GM04504 (cell line): ENCODE results near the gene TNFAIP6.
"Not testable (repeated sequence)": the region's sequence is repeated elsewhere in the genome, so short reads cannot be mapped to it uniquely, and the experiment has no call there.

ENCODE experiments used
- DNase-seq: peaks from one replicate; pipeline ENCODE4 v3.0.0-alpha.2; 2012; ENCODE audit warnings: low read depth

Gene TNFAIP6, protein sequence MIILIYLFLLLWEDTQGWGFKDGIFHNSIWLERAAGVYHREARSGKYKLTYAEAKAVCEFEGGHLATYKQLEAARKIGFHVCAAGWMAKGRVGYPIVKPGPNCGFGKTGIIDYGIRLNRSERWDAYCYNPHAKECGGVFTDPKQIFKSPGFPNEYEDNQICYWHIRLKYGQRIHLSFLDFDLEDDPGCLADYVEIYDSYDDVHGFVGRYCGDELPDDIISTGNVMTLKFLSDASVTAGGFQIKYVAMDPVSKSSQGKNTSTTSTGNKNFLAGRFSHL

GRCh38 chr2:151357359-151357758 is at the start of gene TNFAIP6:
Gene TNFAIP6 (plus strand): TSS chr2:151357592. CDS start chr2:151357667, 75 bp downstream.
- DNase-seq, result peak; percentile 89

DNA sequence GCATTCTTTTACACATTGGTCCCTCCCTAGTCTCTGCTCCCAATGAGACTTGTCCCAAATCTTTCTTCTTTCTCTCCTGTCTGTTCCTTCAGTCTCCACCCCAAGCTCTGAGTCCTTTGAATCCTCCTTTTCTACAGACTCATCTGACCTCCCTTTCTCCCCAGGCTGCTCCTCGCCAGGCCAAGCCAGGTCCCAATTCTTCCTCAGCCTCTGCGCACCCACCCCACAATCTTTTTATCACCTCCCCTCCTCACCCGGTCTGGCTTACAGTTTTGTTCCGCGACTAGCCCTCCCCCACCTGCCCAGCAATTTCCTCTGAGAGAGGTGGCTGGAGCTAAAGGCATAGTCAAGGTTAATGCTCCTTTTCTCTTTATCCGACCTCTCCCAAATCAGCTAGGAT is 47.1 kb upstream of the TNFAIP6 start:
- DNase-seq, result not testable (repeated sequence)

- not testable (repeated sequence) for DNase-seq
Observed at GRCh38 chr2:151312440-151312839, 45.0 kb upstream of the TNFAIP6 start.

DNA sequence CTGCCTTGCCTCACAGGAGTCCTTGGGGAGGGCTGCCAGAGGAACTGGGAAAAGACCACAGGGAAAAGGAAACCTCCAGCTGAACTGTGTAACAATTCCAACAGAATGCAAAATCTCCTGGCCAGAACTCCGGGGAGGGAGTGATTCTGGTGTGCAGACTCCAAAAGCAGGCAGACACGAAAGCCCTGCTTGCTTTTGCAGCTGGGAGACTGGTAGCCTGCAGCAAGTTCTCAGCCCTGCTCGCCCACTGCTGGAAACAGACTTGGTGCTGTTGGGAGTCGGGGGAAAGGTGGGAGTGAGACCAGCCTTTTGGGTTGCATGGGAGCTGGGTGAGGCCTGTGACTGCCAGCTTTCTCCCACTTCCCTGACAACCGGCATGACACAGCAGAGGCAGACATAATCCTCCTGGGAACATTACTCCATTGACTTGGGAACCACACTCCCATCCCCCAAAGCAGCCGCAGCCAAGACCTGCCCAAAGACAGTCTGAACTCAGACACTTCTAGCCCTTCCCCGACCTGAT is 42.0 kb upstream of the TNFAIP6 start:
- DNase-seq, result peak; percentile 45

- DNase-seq, result no peak
Observed at GRCh38 chr2:151325581-151326095, 31.8 kb upstream of the TNFAIP6 start.

DNA sequence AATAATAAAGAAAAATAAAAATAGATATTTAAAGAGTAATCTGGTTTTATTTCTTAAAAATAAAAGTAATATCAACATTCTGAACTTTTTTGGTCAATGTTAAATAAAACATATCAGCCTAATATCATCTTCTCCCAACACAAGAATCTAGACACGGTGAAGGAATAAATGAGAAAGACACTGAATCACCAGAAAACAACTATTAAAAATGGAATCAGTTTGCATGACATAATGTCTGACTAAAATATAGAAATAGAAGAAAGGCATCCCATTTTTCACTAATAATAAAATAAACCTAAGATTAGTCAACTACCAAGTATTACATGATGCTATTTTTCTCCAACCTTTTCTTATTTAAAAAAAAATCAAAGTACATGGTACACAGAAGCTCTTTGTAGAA is 30.8 kb upstream of the TNFAIP6 start:
- no peak for DNase-seq

GRCh38 chr2:151329998-151330397 is 27.4 kb upstream of the TNFAIP6 start:
- DNase-seq, result no peak

GRCh38 chr2:151333083-151333482 is 24.3 kb upstream of the TNFAIP6 start:
- no peak for DNase-seq

DNA sequence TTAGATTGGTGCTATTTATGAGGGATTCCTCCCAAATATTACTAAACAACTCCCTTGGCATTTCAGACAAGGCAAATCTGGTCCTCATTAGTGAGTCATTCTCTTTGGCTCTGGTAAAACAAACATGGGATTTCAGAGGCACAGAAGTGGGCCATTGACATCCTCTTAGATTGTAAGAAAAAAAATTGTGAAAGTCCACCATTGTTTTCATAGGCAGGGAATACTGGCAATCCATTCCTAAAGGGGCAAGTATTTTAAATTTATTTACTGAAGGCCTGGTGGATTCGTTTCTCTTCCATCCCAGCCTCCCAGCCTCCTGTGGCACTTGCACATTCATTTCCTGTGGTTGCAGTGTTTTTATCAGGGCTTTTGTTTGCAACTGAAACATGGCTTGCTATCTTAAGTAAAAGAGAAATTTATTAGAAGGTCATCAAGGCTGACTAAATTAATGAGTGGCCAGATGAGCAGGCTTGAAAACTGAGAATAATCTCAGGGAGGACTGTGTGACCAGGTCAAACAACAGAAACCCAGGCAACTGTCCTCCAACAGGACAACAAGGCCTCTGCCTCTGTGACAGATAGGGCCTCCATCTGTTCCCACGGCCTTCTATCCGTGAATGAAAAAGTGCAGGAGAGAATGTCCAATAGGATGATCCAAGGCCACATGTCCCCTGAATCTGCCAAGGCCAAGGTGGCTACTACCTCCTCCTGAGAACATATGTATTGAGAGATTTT is 23.1 kb upstream of the TNFAIP6 start:
- DNase-seq, result peak; percentile 80

DNA sequence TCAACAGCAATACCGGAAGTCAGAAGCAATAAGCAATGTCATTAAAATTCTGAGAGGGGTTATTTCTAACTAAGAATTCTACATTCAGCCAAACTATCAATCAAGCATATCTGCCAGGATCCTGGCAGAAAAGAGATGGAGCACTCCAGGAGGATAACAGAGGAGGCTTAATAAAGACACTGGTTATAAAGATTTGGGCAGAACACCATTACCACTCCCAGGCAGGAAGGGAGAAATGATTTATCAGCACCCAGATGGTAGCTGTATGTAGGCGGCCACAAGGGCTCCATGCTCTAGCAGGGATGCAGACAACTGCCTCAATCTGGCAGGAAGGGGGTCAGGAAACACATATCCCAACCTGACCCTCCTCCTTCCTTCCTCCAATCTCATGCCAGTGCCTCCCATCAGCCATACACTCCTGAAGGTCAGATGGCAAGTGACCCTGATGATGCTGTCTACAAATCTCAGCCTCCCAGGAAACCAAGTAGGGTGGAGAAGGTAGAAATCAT is 20.5 kb upstream of the TNFAIP6 start:
- DNase-seq, result no peak

DNA sequence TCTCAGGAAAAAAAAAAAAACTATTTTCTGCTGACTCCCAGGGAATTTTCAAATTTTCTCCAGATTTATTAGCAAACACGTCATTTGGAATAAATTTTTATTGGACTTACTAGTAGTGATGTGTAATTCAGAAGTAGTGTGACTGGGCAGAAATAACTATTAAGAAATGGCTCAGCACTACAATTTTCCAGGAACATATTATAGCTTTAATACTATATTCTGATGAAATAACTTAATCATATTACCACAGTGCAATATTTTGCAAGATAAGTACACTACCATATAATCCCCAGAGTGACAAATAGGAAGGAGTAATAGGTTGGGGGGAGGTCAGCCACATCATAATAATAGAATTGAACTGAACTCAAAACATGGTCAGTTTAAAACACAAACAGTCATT is 19.7 kb upstream of the TNFAIP6 start:
- DNase-seq, result no peak

DNA sequence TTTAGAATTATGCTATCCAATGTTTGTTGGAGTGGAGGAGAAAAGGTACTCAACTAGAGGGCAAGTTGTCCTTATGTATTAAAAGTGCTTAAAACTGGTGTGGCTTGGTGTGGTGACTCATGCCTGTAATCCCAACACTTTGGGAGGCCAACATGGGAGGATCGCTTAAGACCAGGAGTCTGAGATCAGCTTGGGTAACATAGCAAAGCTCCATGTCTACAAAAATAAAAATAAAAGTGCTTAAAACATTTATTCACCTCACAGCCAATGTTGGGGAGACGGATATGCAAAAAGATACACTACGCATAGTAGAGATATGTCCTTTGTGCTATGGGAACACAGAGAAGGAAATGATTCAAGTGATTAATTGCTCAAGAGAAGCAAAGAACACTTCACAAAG is 19.3 kb upstream of the TNFAIP6 start:
- DNase-seq, result no peak

DNA sequence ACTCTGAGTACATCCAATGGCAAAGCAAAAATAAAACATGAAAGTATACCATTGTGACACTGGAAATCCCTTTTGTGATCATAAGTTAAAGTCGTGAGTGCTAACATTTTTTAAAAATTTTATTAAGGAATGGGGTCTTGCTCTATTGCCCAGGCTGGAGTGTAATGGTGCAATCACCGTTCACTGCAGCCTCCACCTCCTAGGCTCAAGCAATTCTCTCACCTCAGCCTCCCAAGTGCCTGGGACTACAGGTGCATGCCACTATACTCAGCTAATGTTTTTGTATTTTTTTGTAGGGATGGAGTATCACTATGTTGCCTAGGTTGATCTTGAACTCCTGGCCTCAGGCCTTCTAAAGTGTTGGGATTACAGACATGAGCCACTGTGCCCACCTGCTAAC is 14.3 kb upstream of the TNFAIP6 start:
- no peak for DNase-seq

DNA sequence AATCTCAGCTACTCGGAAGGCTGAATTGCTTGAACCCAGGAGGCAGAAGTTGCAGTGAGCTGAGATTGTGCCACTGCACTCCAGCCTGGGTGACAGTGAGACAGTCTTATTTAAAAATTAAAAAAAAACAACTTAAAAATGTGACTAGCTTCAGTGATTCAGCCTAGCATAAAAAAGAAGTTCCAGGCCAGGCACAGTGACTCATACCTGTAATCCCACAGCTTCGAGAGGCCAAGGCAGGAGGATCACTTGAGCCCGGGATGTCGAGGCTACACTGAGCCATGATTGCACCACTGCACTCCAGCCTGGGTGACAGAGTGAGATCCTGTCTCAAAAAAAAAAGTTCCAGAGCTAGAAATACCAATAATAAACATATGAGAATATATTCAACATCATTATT is 13.2 kb upstream of the TNFAIP6 start:
- DNase-seq, result not testable (repeated sequence)

DNA sequence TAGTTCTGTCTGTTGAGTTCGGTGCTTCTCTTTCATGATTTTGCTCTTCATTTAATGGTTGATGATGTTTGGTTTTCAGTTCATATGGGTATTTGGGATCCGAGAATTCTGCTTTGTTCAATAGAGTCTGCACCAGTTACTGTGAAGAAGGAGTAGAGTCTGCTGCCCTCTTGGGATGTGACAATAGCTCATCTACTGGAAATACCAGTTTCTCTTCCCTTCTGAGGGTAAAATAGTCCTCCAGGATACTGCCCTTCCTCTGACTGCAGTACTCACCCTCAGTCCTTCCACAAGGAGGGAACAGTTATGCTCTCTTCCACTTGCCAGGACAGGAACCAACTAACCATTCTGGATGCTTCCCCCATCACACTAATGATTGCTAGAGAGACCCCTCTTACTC is 12.5 kb upstream of the TNFAIP6 start:
- DNase-seq, result no peak

GRCh38 chr2:151347294-151347693 is 10.1 kb upstream of the TNFAIP6 start:
- DNase-seq, result no peak

DNA sequence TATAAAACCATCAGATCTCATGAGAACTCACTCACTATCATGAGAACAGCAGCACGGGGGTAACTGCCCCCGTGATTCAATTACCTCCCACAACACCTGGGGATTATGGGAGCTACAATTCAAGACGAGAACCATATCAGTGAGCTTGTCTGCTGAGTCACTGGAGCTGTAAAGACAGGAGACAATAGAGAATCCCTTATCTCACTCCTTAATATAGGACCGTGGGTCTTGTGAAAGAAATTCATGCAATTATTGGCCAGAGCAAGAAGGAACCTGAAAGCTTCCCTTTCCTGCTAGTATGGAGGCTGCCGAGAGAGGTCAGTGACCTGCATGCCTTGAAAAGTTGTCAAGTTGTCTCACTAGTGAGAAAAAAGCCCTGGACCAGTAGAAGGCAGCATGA is 9.5 kb upstream of the TNFAIP6 start:
- DNase-seq, result no peak

- no peak for DNase-seq
Observed at GRCh38 chr2:151350579-151351195, 6.7 kb upstream of the TNFAIP6 start.

DNA sequence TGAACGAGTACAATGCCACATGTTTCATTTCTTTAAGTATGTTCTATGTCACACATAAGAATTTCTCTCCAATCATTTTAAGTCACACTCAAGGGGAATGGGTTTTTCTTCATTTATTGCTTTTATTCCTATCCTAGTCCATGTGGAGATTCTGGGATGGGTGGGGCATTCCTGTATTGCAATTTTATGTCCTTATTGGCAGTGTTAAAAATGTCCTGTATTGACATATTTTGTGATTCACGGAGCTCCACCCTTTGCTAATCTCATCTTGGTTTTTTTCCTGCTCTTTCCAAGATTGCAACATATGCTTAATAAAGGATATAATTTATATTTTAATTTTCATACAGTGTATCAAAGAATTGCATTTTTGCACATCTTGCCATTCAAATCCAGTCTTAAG is 3.4 kb upstream of the TNFAIP6 start:
- DNase-seq, result no peak

- DNase-seq, result no peak
Observed at GRCh38 chr2:151354807-151355206, 2.6 kb upstream of the TNFAIP6 start.

DNA sequence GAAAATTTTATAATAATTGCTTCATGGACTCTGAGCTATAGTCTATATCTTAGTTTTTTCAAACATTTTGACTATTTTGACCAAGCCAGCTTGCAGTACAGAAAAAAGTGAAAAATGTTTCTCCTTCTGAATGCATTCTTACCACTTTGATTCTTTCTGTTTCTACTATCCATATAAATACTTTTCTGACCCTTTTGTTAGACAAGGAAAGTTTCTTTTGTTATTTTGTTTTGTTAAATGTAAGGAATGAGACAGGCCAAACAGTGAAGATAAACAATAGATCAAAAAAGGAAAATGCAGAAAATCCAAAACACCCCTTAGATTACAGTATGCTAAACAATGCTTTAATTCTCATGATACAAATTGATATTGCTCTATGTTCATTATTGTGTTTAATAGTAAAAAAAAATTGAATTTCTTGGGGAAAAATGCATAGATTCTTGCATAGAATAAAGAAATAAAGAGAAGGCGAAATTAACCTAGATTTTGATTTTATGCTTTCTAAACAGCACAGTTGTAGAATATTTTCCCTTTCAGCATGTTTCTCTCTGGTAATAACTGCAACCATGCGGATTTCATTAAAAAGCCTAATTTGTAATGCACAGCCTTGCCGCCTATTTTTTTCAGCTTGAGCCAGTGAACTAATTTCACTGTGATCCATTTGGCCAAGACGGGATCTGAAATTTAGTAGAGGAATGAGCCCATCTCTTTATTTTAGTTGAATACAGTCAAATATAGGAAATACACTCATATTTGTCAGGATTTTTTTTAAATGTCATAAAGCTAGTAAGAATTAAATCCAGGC is 976 bp downstream of the TNFAIP6 start:
- no peak for DNase-seq
